ENCODE measurements around the gene GTF2A1L.

GTF2A1L gene

DNA sequence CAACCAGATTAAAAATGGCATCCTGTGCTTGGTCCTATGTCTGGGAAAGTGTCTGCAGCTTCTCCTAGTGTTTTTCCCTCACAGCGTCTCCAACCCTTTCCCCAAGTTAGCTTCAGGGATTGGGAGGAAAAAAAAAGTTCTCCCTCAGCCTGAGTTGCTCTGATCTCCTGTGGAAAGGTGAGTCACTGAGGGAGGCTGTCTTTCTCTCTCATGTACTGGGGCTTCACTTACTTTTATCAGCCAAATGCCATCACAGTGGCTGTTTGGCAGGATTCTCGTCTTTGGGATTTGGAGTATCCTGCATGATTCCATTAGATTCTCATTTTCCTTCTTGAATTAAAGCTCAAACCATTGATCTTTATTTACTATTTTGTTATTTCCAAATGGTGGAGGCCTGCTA is 18.1 kb downstream of the GTF2A1L start:
- Histone ChIP-seq H3K9me3 (ENCODE audit: control insufficient read depth in 5 of 5, low read length in 5 of 5) (peaks cover 0 to 9% (median 0%) of the 10 kb centered on the region in 5 donors), H3K4me1 (ENCODE audit: control insufficient read depth in 5 of 5, insufficient read depth in 5 of 5, low read length in 5 of 5) (no peaks in the 10 kb centered on the region), H3K27ac (ENCODE audit: low read depth, low read length) (no peak overlapping the region), H3K36me3 (ENCODE audit: control insufficient read depth in 5 of 5, insufficient read depth in 5 of 5, low read length in 5 of 5) (peaks cover 0 to 12% (median 0%) of the 10 kb centered on the region in 5 donors), H3K27me3 (ENCODE audit: control insufficient read depth in 5 of 5, insufficient read depth in 4 of 5, low read length in 5 of 5) (no peaks in the 10 kb centered on the region), H3K4me3 (ENCODE audit: low read depth in 1 of 5, low read length in 5 of 5) (no peak overlapping the region), H3K9ac (ENCODE audit: low read length in 5 of 5) (no peak overlapping the region)

DNA sequence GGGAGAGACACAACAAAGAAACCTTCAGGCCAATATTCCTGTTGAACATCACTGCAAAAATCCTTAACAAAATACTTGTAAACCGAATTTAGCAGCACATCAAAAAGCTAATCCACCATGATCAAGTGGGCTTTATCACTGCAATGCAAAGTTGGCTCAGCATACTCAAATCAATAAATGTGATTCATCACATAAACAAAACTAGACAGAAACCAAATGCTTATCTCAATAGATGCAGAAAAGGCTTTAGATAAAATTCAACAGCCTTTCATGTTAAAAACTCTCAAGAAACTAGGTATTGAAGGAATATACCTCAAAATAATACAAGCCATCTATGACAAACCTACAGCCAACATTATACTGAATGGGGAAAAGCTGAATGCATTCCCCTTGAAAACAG is 20.6 kb downstream of the GTF2A1L start:
- no peaks in the 10 kb centered on the region for H3K4me1 ChIP-seq (ENCODE audit: control insufficient read depth in 5 of 5, insufficient read depth in 5 of 5, low read length in 5 of 5)
- H3K27me3 ChIP-seq (ENCODE audit: control insufficient read depth in 5 of 5, insufficient read depth in 4 of 5, low read length in 5 of 5) = no peaks in the 10 kb centered on the region
- H3K4me3 ChIP-seq (ENCODE audit: low read depth in 1 of 5, low read length in 5 of 5) = no peak overlapping the region
- H3K27ac ChIP-seq (ENCODE audit: low read depth, low read length) = no peak overlapping the region
- H3K36me3 ChIP-seq (ENCODE audit: control insufficient read depth in 5 of 5, insufficient read depth in 5 of 5, low read length in 5 of 5) = peaks cover 0 to 12% (median 0%) of the 10 kb centered on the region in 5 donors
- H3K9ac ChIP-seq (ENCODE audit: low read length in 5 of 5) = no peak overlapping the region
- H3K9me3 ChIP-seq (ENCODE audit: control insufficient read depth in 5 of 5, low read length in 5 of 5) = peaks cover 0 to 5% (median 0%) of the 10 kb centered on the region in 5 donors

GRCh38 chr2:48651158-48651790 is 33.6 kb downstream of the GTF2A1L start:
- H3K27me3 ChIP-seq (ENCODE audit: control insufficient read depth in 5 of 5, insufficient read depth in 4 of 5, low read length in 5 of 5) = no peaks in the 10 kb centered on the region
- H3K27ac ChIP-seq (ENCODE audit: low read depth, low read length) = no peak overlapping the region
- peaks cover 0 to 5% (median 3%) of the 10 kb centered on the region in 5 donors for H3K36me3 ChIP-seq (ENCODE audit: control insufficient read depth in 5 of 5, insufficient read depth in 5 of 5, low read length in 5 of 5)
- H3K4me3 ChIP-seq (ENCODE audit: low read depth in 1 of 5, low read length in 5 of 5) = no peak overlapping the region
- H3K9ac ChIP-seq (ENCODE audit: low read length in 5 of 5) = no peak overlapping the region
- H3K9me3 ChIP-seq (ENCODE audit: control insufficient read depth in 5 of 5, low read length in 5 of 5) = no peaks in the 10 kb centered on the region
- peaks cover 0 to 4% (median 0%) of the 10 kb centered on the region in 5 donors for H3K4me1 ChIP-seq (ENCODE audit: control insufficient read depth in 5 of 5, insufficient read depth in 5 of 5, low read length in 5 of 5)

- no peak overlapping the region for H3K4me3 ChIP-seq (ENCODE audit: low read depth in 1 of 5, low read length in 5 of 5)
- H3K36me3 ChIP-seq (ENCODE audit: control insufficient read depth in 5 of 5, insufficient read depth in 5 of 5, low read length in 5 of 5) = peaks cover 0 to 9% (median 0%) of the 10 kb centered on the region in 5 donors
- no peak overlapping the region for H3K9ac ChIP-seq (ENCODE audit: low read length in 5 of 5)
- no peaks in the 10 kb centered on the region for H3K27me3 ChIP-seq (ENCODE audit: control insufficient read depth in 5 of 5, insufficient read depth in 4 of 5, low read length in 5 of 5)
- H3K27ac ChIP-seq (ENCODE audit: low read depth, low read length) = no peak overlapping the region
- H3K9me3 ChIP-seq (ENCODE audit: control insufficient read depth in 5 of 5, low read length in 5 of 5) = no peaks in the 10 kb centered on the region
- H3K4me1 ChIP-seq (ENCODE audit: control insufficient read depth in 5 of 5, insufficient read depth in 5 of 5, low read length in 5 of 5) = no peaks in the 10 kb centered on the region
Measured at GRCh38 chr2:48668992-48669391, 51.3 kb downstream of the GTF2A1L start.

- Histone ChIP-seq H3K36me3 (ENCODE audit: control insufficient read depth in 5 of 5, insufficient read depth in 5 of 5, low read length in 5 of 5) (peaks cover 0 to 11% (median 0%) of the 10 kb centered on the region in 5 donors), H3K9ac (ENCODE audit: low read length in 5 of 5) (no peak overlapping the region), H3K4me1 (ENCODE audit: control insufficient read depth in 5 of 5, insufficient read depth in 5 of 5, low read length in 5 of 5) (peaks cover 0 to 6% (median 0%) of the 10 kb centered on the region in 5 donors), H3K27me3 (ENCODE audit: control insufficient read depth in 5 of 5, insufficient read depth in 4 of 5, low read length in 5 of 5) (no peaks in the 10 kb centered on the region), H3K27ac (ENCODE audit: low read depth, low read length) (no peak overlapping the region), H3K9me3 (ENCODE audit: control insufficient read depth in 5 of 5, low read length in 5 of 5) (no peaks in the 10 kb centered on the region), H3K4me3 (ENCODE audit: low read depth in 1 of 5, low read length in 5 of 5) (no peak overlapping the region)
Measured at GRCh38 chr2:48673581-48673980, 55.9 kb downstream of the GTF2A1L start.

GRCh38 chr2:48674933-48675332 is 57.3 kb downstream of the GTF2A1L start:
- Histone ChIP-seq H3K27me3 (ENCODE audit: control insufficient read depth in 5 of 5, insufficient read depth in 4 of 5, low read length in 5 of 5) (no peaks in the 10 kb centered on the region), H3K9ac (ENCODE audit: low read length in 5 of 5) (no peak overlapping the region)

GRCh38 chr2:48677450-48677849 is 59.8 kb downstream of the GTF2A1L start:
- Histone ChIP-seq H3K27me3 (ENCODE audit: control insufficient read depth in 5 of 5, insufficient read depth in 4 of 5, low read length in 5 of 5) (no peaks in the 10 kb centered on the region), H3K27ac (ENCODE audit: low read depth, low read length) (no peak overlapping the region), H3K9ac (ENCODE audit: low read length in 5 of 5) (no peak overlapping the region), H3K9me3 (ENCODE audit: control insufficient read depth in 5 of 5, low read length in 5 of 5) (no peaks in the 10 kb centered on the region), H3K4me1 (ENCODE audit: control insufficient read depth in 5 of 5, insufficient read depth in 5 of 5, low read length in 5 of 5) (peaks cover 0 to 6% (median 0%) of the 10 kb centered on the region in 5 donors), H3K36me3 (ENCODE audit: control insufficient read depth in 5 of 5, insufficient read depth in 5 of 5, low read length in 5 of 5) (peaks cover 0 to 14% (median 0%) of the 10 kb centered on the region in 5 donors), H3K4me3 (ENCODE audit: low read depth in 1 of 5, low read length in 5 of 5) (no peak overlapping the region)

More at GRCh38 chr2:48674933-48675332, 57.3 kb downstream of the GTF2A1L start:
- Histone ChIP-seq H3K27ac (ENCODE audit: low read depth, low read length) (no peak overlapping the region), H3K4me3 (ENCODE audit: low read depth in 1 of 5, low read length in 5 of 5) (no peak overlapping the region), H3K4me1 (ENCODE audit: control insufficient read depth in 5 of 5, insufficient read depth in 5 of 5, low read length in 5 of 5) (peaks cover 0 to 6% (median 0%) of the 10 kb centered on the region in 5 donors), H3K36me3 (ENCODE audit: control insufficient read depth in 5 of 5, insufficient read depth in 5 of 5, low read length in 5 of 5) (peaks cover 0 to 18% (median 0%) of the 10 kb centered on the region in 5 donors), H3K9me3 (ENCODE audit: control insufficient read depth in 5 of 5, low read length in 5 of 5) (no peaks in the 10 kb centered on the region)

- Histone ChIP-seq H3K9ac (ENCODE audit: low read length in 5 of 5) (no peak overlapping the region), H3K27ac (ENCODE audit: low read depth, low read length) (no peak overlapping the region), H3K9me3 (ENCODE audit: control insufficient read depth in 5 of 5, low read length in 5 of 5) (no peaks in the 10 kb centered on the region), H3K4me3 (ENCODE audit: low read depth in 1 of 5, low read length in 5 of 5) (no peak overlapping the region), H3K4me1 (ENCODE audit: control insufficient read depth in 5 of 5, insufficient read depth in 5 of 5, low read length in 5 of 5) (peaks cover 0 to 3% (median 0%) of the 10 kb centered on the region in 5 donors), H3K27me3 (ENCODE audit: control insufficient read depth in 5 of 5, insufficient read depth in 4 of 5, low read length in 5 of 5) (no peaks in the 10 kb centered on the region), H3K36me3 (ENCODE audit: control insufficient read depth in 5 of 5, insufficient read depth in 5 of 5, low read length in 5 of 5) (peaks cover 0 to 10% (median 2%) of the 10 kb centered on the region in 5 donors)
Measured at GRCh38 chr2:48685126-48685525, 67.5 kb downstream of the GTF2A1L start.

DNA sequence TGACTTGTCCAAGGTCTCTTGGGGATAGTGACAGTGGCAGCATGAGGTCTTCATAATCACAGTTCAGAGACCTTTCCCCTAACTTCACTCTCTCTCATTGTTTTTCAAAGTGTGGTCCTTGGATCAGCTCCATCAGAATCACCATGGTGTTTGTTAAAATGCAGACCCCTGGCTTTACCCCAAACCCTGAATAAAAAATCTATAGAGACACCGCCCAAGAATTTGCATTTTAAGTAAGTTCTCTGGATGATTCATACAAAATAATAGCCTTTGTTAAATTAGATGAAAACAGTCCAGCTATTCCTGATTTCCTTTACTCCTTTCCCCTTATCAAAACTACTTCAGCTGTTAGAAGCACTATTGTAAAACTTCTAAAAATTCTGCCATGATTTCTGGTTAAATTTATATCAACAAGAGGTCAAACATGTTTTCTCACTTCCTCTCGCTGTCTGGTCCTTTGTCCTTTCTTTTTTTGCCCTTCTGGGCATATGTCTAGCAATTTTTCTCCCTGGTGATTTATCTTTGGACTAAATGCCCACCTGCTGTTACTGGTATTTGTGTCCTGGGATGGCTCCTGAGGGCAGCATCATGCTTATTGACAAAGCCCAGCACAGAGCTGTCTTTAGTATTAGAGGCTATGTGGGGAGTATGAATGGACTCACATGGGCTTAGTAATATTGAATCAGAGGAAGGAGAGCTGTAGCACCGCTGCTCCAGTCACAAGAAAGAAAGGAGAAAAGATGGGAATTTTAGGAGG is 74.5 kb downstream of the GTF2A1L start:
- Histone ChIP-seq H3K36me3 (ENCODE audit: control insufficient read depth in 5 of 5, insufficient read depth in 5 of 5, low read length in 5 of 5) (peaks cover 0 to 27% (median 2%) of the 10 kb centered on the region in 5 donors), H3K27ac (ENCODE audit: low read depth, low read length) (no peak overlapping the region), H3K27me3 (ENCODE audit: control insufficient read depth in 5 of 5, insufficient read depth in 4 of 5, low read length in 5 of 5) (no peaks in the 10 kb centered on the region), H3K4me1 (ENCODE audit: control insufficient read depth in 5 of 5, insufficient read depth in 5 of 5, low read length in 5 of 5) (peaks cover 0 to 9% (median 0%) of the 10 kb centered on the region in 5 donors), H3K4me3 (ENCODE audit: low read depth in 1 of 5, low read length in 5 of 5) (no peak overlapping the region), H3K9me3 (ENCODE audit: control insufficient read depth in 5 of 5, low read length in 5 of 5) (no peaks in the 10 kb centered on the region), H3K9ac (ENCODE audit: low read length in 5 of 5) (no peak overlapping the region)

DNA sequence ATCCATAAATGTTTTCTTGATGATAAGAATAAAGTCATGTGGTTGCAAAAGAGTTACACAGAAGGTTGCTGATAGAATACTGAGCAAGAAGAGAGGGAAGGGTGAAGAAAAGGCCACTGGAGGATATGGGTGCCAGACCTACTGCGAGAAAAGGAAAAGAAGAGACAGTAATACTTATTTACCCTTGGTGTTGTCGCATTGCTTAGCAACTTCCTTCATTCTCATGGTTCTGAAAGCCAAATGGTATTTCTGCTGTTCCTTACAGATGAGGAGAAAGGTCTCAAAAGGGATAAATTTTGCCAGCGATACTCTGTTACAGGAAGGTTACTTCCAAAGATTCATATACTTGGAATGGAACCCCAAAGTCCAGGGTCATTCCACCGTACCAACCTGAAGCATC is 75.4 kb downstream of the GTF2A1L start:
- Histone ChIP-seq H3K9me3 (ENCODE audit: control insufficient read depth in 5 of 5, low read length in 5 of 5) (no peaks in the 10 kb centered on the region), H3K9ac (ENCODE audit: low read length in 5 of 5) (no peak overlapping the region), H3K27me3 (ENCODE audit: control insufficient read depth in 5 of 5, insufficient read depth in 4 of 5, low read length in 5 of 5) (no peaks in the 10 kb centered on the region), H3K27ac (ENCODE audit: low read depth, low read length) (no peak overlapping the region), H3K36me3 (ENCODE audit: control insufficient read depth in 5 of 5, insufficient read depth in 5 of 5, low read length in 5 of 5) (peaks cover 0 to 26% (median 2%) of the 10 kb centered on the region in 5 donors), H3K4me1 (ENCODE audit: control insufficient read depth in 5 of 5, insufficient read depth in 5 of 5, low read length in 5 of 5) (peaks cover 0 to 9% (median 0%) of the 10 kb centered on the region in 5 donors), H3K4me3 (ENCODE audit: low read depth in 1 of 5, low read length in 5 of 5) (no peak overlapping the region)
